ENCODE results near the gene UHRF1.

UHRF1 gene

GRCh38 chr19:4990306-4990705 lies 81.0 kb downstream of the UHRF1 start:
- H3K27me3 ChIP-seq (ENCODE audit: insufficient read depth, low read length, poor library complexity, severe bottlenecking), result no peaks in the 10 kb centered on the region
- H3K79me2 ChIP-seq (ENCODE audit: insufficient read depth, low read length), result peaks cover 97% of the 10 kb centered on the region
- H2AFZ ChIP-seq (ENCODE audit: low read length), result no peak overlapping the region
- peaks cover 69% of the 10 kb centered on the region for H4K20me1 ChIP-seq (ENCODE audit: insufficient read depth, low read length, poor library complexity, severe bottlenecking)
- H3K4me3 ChIP-seq (ENCODE audit: low read length, poor library complexity, severe bottlenecking), result no peak overlapping the region
- H3K9me3 ChIP-seq (ENCODE audit: insufficient read depth, low read depth, low read length), result no peaks in the 10 kb centered on the region
- no peak for TF ChIP-seq CTCF (conservative IDR thresholded peaks at IDR 0.05; ENCODE audit: low read length)
- TF ChIP-seq EZH2phosphoT487 (IDR thresholded peaks at IDR 0.05; ENCODE audit: borderline replicate concordance), result no peak
- H3K4me1 ChIP-seq (ENCODE audit: insufficient read depth, low read length, poor library complexity, severe bottlenecking), result no peaks in the 10 kb centered on the region
- H3F3A ChIP-seq (ENCODE audit: low read depth), result no peaks in the 10 kb centered on the region
- H3K9ac ChIP-seq (ENCODE audit: low read depth, low read length, poor library complexity, severe bottlenecking), result no peak overlapping the region
- no peak overlapping the region for H3K4me2 ChIP-seq (ENCODE audit: low read depth, low read length, poor library complexity, severe bottlenecking)
- no peaks in the 10 kb centered on the region for H3K9me2 ChIP-seq (replicated peaks; ENCODE audit: low read depth, low read length)
- H3K36me3 ChIP-seq (ENCODE audit: insufficient read depth, low read length), result peaks cover 4% of the 10 kb centered on the region; the same call in 1 of the 2 replicates

- Histone ChIP-seq H3K4me1 (ENCODE audit: insufficient read depth, low read length, poor library complexity, severe bottlenecking) (no peaks in the 10 kb centered on the region), H3K4me3 (ENCODE audit: low read length, poor library complexity, severe bottlenecking) (no peak overlapping the region), H3K9me2 (replicated peaks; ENCODE audit: low read depth, low read length) (no peaks in the 10 kb centered on the region), H4K20me1 (ENCODE audit: insufficient read depth, low read length, poor library complexity, severe bottlenecking) (peaks cover 71% of the 10 kb centered on the region), H2AFZ (ENCODE audit: low read length) (no peak overlapping the region), H3K79me2 (ENCODE audit: insufficient read depth, low read length) (peaks cover 96% of the 10 kb centered on the region), H3K9ac (ENCODE audit: low read depth, low read length, poor library complexity, severe bottlenecking) (no peak overlapping the region), H3K36me3 (ENCODE audit: insufficient read depth, low read length) (peaks cover 15% of the 10 kb centered on the region; the same call in 1 of the 2 replicates), H3K4me2 (ENCODE audit: low read depth, low read length, poor library complexity, severe bottlenecking) (no peak overlapping the region), H3K9me3 (ENCODE audit: insufficient read depth, low read depth, low read length) (no peaks in the 10 kb centered on the region), H3K27me3 (ENCODE audit: insufficient read depth, low read length, poor library complexity, severe bottlenecking) (no peaks in the 10 kb centered on the region), H3F3A (ENCODE audit: low read depth) (no peaks in the 10 kb centered on the region)
- TF ChIP-seq CTCF (conservative IDR thresholded peaks at IDR 0.05; ENCODE audit: low read length) (no peak), EZH2phosphoT487 (IDR thresholded peaks at IDR 0.05; ENCODE audit: borderline replicate concordance) (no peak)
These were observed 82.2 kb downstream of the UHRF1 start for GRCh38 chr19:4991538-4991937.

GRCh38 chr19:4991996-4992698 lies 82.8 kb downstream of the UHRF1 start:
- Histone ChIP-seq H3K4me2 (ENCODE audit: low read depth, low read length, poor library complexity, severe bottlenecking) (no peak overlapping the region), H3K27me3 (ENCODE audit: insufficient read depth, low read length, poor library complexity, severe bottlenecking) (no peaks in the 10 kb centered on the region), H3K9me3 (ENCODE audit: insufficient read depth, low read depth, low read length) (no peaks in the 10 kb centered on the region), H3K79me2 (ENCODE audit: insufficient read depth, low read length) (peaks cover 97% of the 10 kb centered on the region), H3K4me1 (ENCODE audit: insufficient read depth, low read length, poor library complexity, severe bottlenecking) (no peaks in the 10 kb centered on the region), H4K20me1 (ENCODE audit: insufficient read depth, low read length, poor library complexity, severe bottlenecking) (peaks cover 77% of the 10 kb centered on the region), H3K36me3 (ENCODE audit: insufficient read depth, low read length) (peaks cover 21% of the 10 kb centered on the region; the same call in 1 of the 2 replicates), H2AFZ (ENCODE audit: low read length) (no peak overlapping the region), H3K9ac (ENCODE audit: low read depth, low read length, poor library complexity, severe bottlenecking) (no peak overlapping the region), H3K4me3 (ENCODE audit: low read length, poor library complexity, severe bottlenecking) (no peak overlapping the region), H3K9me2 (replicated peaks; ENCODE audit: low read depth, low read length) (no peaks in the 10 kb centered on the region), H3F3A (ENCODE audit: low read depth) (no peaks in the 10 kb centered on the region)
- TF ChIP-seq CTCF (conservative IDR thresholded peaks at IDR 0.05; ENCODE audit: low read length), result no peak
- TF ChIP-seq EZH2phosphoT487 (IDR thresholded peaks at IDR 0.05; ENCODE audit: borderline replicate concordance), result no peak
